HepG2 (cell line): ENCODE results near the gene SYVN1. TPM values are rescaled to one million over a fixed set of nuclear protein-coding genes. Genes with fewer than 3 reads are reported as not detected.
A peak's percentile ranks its signal among the peaks of the same experiment; 100 is the strongest.

Source experiments
- CREM ChIP-seq, 2 experiments: sonication (generic) in 1 of 2; formaldehyde crosslinking in 1 of 2; IDR thresholded peaks; 2 replicates each; pipeline versions ENCODE4 v1.4.0 to v1.6.1; 2016 to 2020; ENCODE audit warnings: antibody characterized with exemption in 1 of 2, mild to moderate bottlenecking in 1 of 2, missing genetic modification reagents in 1 of 2
- DZIP1 ChIP-seq: sonication (generic); formaldehyde crosslinking; IDR thresholded peaks from 2 replicates; pipeline ENCODE4 v1.5.0; 2020; ENCODE audit warnings: mild to moderate bottlenecking, missing genetic modification reagents
- FUBP1 ChIP-seq: sonication (generic); formaldehyde crosslinking; IDR thresholded peaks from 2 replicates; pipeline ENCODE4 v1.5.1; 2020; ENCODE audit warnings: missing genetic modification reagents, mild to moderate bottlenecking, borderline replicate concordance
- GATAD2A ChIP-seq: IDR thresholded peaks from 2 replicates; pipeline ENCODE4 v1.6.1; 2016
- GZF1 ChIP-seq: sonication (generic); formaldehyde crosslinking; IDR thresholded peaks from 2 replicates; pipeline ENCODE4 v1.5.1; 2020; ENCODE audit warnings: mild to moderate bottlenecking, missing genetic modification reagents
- HINFP ChIP-seq: sonication (generic); formaldehyde crosslinking; IDR thresholded peaks from 2 replicates; pipeline ENCODE4 v1.4.0; 2020; ENCODE audit warnings: low read depth, mild to moderate bottlenecking, missing genetic modification reagents
- IKZF4 ChIP-seq: sonication (generic); formaldehyde crosslinking; IDR thresholded peaks from 2 replicates; pipeline ENCODE4 v1.5.1; 2020; ENCODE audit warnings: borderline replicate concordance, mild to moderate bottlenecking, low read depth, missing genetic modification reagents; ENCODE audit errors: not compliant biosample characterization
- JDP2 ChIP-seq: sonication (generic); formaldehyde crosslinking; IDR thresholded peaks from 2 replicates; pipeline ENCODE4 v1.8.1; 2022; ENCODE audit warnings: missing genetic modification reagents, borderline replicate concordance
- MLX ChIP-seq: IDR thresholded peaks from 2 replicates; pipeline ENCODE4 v1.6.1; 2016
- NFATC3 ChIP-seq: sonication (generic); formaldehyde crosslinking; IDR thresholded peaks from 2 replicates; pipeline ENCODE4 v1.5.1; 2020; ENCODE audit warnings: mild to moderate bottlenecking, missing genetic modification reagents
- PAWR ChIP-seq: sonication (generic); formaldehyde crosslinking; IDR thresholded peaks from 2 replicates; pipeline ENCODE4 v1.4.0; 2020; ENCODE audit warnings: missing genetic modification reagents, mild to moderate bottlenecking, borderline replicate concordance
- PRMT3 ChIP-seq: sonication (generic); formaldehyde crosslinking; IDR thresholded peaks from 2 replicates; pipeline ENCODE4 v1.8.1; 2022; ENCODE audit warnings: low read depth, mild to moderate bottlenecking, moderate library complexity, missing genetic modification reagents, borderline replicate concordance
- RBM39 ChIP-seq: fragments of 200-400 bp; formaldehyde crosslinking; IDR thresholded peaks from one replicate; pipeline ENCODE4 v1.6.1; 2018; ENCODE audit warnings: antibody characterized with exemption, mild to moderate bottlenecking, low read depth, low read length; ENCODE audit not compliant: poor library complexity, severe bottlenecking
- RFX5 ChIP-seq: IDR thresholded peaks from 2 replicates; pipeline ENCODE4 v1.6.1; 2011; ENCODE audit warnings: low read depth, low read length, improper control_type of control experiment
- RFXAP ChIP-seq: sonication (generic); formaldehyde crosslinking; IDR thresholded peaks from 2 replicates; pipeline ENCODE4 v1.4.0; 2020; ENCODE audit warnings: missing genetic modification reagents, borderline replicate concordance
- SNAI1 ChIP-seq: sonication (generic); formaldehyde crosslinking; IDR thresholded peaks from 2 replicates; pipeline ENCODE4 v1.5.0; 2020; ENCODE audit warnings: mild to moderate bottlenecking, missing genetic modification reagents, borderline replicate concordance
- SOX5 ChIP-seq: IDR thresholded peaks from 2 replicates; pipeline ENCODE4 v1.6.1; 2016; ENCODE audit warnings: borderline replicate concordance
- SRF ChIP-seq: IDR thresholded peaks from 2 replicates; pipeline ENCODE4 v1.6.1; 2011; ENCODE audit warnings: mild to moderate bottlenecking, low read depth, low read length, moderate library complexity
- ZNF549 ChIP-seq: sonication (generic); formaldehyde crosslinking; IDR thresholded peaks from 2 replicates; pipeline ENCODE4 v1.5.0; 2020; ENCODE audit warnings: missing genetic modification reagents
- ZNF674 ChIP-seq: sonication (generic); formaldehyde crosslinking; IDR thresholded peaks from 2 replicates; pipeline ENCODE4 v1.5.0; 2020; ENCODE audit warnings: low read depth, mild to moderate bottlenecking, missing genetic modification reagents
- ZNF776 ChIP-seq: sonication (generic); formaldehyde crosslinking; IDR thresholded peaks from 2 replicates; pipeline ENCODE4 v1.4.0; 2020; ENCODE audit warnings: mild to moderate bottlenecking, missing genetic modification reagents
- polyA plus RNA-seq, 8 experiments: library from polyadenylated mRNA; depleted of rRNA in 3 of 8; stranded (reverse) in 7 of 8; unstranded in 1 of 8; fragments of >200 nt; fragmentation: Illumina TruSeq in 4 of 8; extraction: Trizol in 4 of 8; gene quantifications; 2 replicates each; pipeline versions ENCODE4 v1.2.1 to v1.2.3, GENCODE V29; 2011 to 2016; ENCODE audit warnings: low read depth in 4 of 8, missing spikeins in 1 of 8, mixed read lengths in 1 of 8; ENCODE audit not compliant: insufficient read depth in 1 of 8
- total RNA-seq, 5 experiments: library from RNA; depleted of rRNA; stranded (reverse); fragments of >200 nt; fragmentation: Illumina TruSeq; extraction: Trizol; gene quantifications; 2 replicates each; pipeline ENCODE4 v1.2.3, GENCODE V29; 2016; ENCODE audit warnings: low read depth in 1 of 5

Gene SYVN1
- total and polyA plus RNA-seq, 2 of the 13 experiments (the other 11 are each of a cell fraction or from before 2014, with no cell fraction given), result 10.3 to 22.5 TPM

GRCh38 chr11:65134240-65134951, at the start of gene SYVN1 (continued):
- TF ChIP-seq DZIP1 (CRISPR knock-in tag) (no peak), CREM (IDR thresholded peaks at IDR 0.05) (peak; percentile 80), CREM (CRISPR knock-in tag; IDR thresholded peaks at IDR 0.05) (no peak), GATAD2A (CRISPR knock-in tag) (peak; percentile 50), FUBP1 (CRISPR knock-in tag) (0 out of 2 replicates have a peak, but pooled peaks have one; percentile 83), RBM39 (peak; percentile 70), SNAI1 (CRISPR knock-in tag) (no peak; the same call in 1 of the 2 replicates), SRF (no peak), ZNF776 (CRISPR knock-in tag) (no peak), GZF1 (CRISPR knock-in tag) (no peak), PRMT3 (CRISPR knock-in tag) (no peak), MLX (CRISPR knock-in tag) (0 out of 2 replicates have a peak, but pooled peaks have one; percentile 6), RFX5 (peak; percentile 35; the same call in 1 of the 2 replicates), ZNF549 (no peak), IKZF4 (CRISPR knock-in tag) (no peak), HINFP (CRISPR knock-in tag) (peak; percentile 53; the same call in 1 of the 2 replicates), NFATC3 (0 out of 2 replicates have a peak, but pooled peaks have one; percentile 80), SOX5 (CRISPR knock-in tag) (no peak; the same call in 1 of the 2 replicates), PAWR (0 out of 2 replicates have a peak, but pooled peaks have one; percentile 62), RFXAP (no peak), JDP2 (CRISPR knock-in tag) (no peak; the same call in 1 of the 2 replicates), ZNF674 (CRISPR knock-in tag) (no peak; the same call in 1 of the 2 replicates)
